ENCODE measurements around the gene PAFAH1B2.

PAFAH1B2 gene

DNA sequence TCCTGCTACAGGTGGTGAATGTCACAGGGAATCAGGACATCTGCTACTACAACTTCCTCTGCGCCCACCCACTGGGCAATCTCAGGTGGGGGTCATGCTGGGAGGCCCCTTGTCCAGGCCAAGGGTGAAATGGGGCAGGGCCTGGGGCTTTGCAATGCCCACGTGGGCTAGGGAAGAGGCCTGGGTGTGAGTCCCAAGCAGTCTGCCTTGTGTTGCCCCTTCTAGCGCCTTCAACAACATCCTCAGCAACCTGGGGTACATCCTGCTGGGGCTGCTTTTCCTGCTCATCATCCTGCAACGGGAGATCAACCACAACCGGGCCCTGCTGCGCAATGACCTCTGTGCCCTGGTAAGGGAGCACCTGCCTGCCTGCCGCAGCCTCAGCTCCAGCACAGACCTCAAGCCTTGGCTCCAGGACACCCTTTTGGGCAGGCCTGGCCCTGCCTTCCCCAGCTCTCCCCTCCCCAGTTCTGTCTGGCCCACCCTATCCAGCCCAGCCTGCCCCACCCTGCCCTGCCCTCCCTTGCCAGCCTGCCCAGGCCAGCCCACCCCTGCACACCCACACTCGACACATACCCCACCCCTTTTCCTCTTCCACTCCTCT is 46.0 kb downstream of the PAFAH1B2 start:
- DNase-seq = no peak
- peaks cover 14% of the 10 kb centered on the region for H3K36me3 ChIP-seq
- TF ChIP-seq, protein P1, sequence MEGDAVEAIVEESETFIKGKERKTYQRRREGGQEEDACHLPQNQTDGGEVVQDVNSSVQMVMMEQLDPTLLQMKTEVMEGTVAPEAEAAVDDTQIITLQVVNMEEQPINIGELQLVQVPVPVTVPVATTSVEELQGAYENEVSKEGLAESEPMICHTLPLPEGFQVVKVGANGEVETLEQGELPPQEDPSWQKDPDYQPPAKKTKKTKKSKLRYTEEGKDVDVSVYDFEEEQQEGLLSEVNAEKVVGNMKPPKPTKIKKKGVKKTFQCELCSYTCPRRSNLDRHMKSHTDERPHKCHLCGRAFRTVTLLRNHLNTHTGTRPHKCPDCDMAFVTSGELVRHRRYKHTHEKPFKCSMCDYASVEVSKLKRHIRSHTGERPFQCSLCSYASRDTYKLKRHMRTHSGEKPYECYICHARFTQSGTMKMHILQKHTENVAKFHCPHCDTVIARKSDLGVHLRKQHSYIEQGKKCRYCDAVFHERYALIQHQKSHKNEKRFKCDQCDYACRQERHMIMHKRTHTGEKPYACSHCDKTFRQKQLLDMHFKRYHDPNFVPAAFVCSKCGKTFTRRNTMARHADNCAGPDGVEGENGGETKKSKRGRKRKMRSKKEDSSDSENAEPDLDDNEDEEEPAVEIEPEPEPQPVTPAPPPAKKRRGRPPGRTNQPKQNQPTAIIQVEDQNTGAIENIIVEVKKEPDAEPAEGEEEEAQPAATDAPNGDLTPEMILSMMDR (IDR thresholded peaks at IDR 0.05; ENCODE audit: low read depth, low read length) = no peak
- H3K27me3 ChIP-seq = no peaks in the 10 kb centered on the region
- no peak overlapping the region for H3K4me3 ChIP-seq (ENCODE audit: low read depth, low read length)
- no peaks in the 10 kb centered on the region for H3K4me1 ChIP-seq
- H3K9me3 ChIP-seq = no peaks in the 10 kb centered on the region

DNA sequence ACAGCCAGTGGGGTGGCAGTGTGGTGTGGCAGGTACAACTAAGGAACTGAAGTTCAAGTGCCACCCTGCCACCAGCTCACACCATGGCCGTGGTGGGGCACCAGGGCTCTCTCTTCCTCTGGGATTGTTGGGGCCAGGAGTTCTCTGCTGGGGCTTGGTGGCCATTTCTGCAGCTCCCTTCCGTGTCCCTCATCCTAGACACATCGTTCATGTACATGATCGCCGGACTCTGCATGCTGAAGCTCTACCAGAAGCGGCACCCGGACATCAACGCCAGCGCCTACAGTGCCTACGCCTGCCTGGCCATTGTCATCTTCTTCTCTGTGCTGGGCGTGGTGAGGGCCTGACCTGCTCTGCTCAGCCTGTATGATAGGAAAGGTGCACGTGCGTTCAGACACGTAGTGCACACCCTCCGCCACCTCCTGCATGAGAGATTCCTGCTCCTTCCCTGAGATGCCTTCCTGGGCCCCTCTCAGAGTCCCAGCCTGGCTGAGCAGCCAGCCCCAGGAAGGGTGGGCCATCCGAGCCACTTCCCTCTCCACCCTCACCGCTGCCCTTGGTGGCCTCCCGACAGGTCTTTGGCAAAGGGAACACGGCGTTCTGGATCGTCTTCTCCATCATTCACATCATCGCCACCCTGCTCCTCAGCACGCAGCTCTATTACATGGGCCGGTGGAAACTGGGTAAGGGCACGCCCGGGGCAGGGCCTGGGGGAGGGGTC is 47.8 kb downstream of the PAFAH1B2 start:
- H3K4me1 ChIP-seq = no peaks in the 10 kb centered on the region
- H3K27me3 ChIP-seq = no peaks in the 10 kb centered on the region
- peaks cover 14% of the 10 kb centered on the region for H3K36me3 ChIP-seq
- DNase-seq = no peak
- no peak overlapping the region for H3K4me3 ChIP-seq (ENCODE audit: low read depth, low read length)
- TF ChIP-seq, protein P1 (IDR thresholded peaks at IDR 0.05; ENCODE audit: low read depth, low read length) = no peak
- H3K9me3 ChIP-seq = no peaks in the 10 kb centered on the region

DNA sequence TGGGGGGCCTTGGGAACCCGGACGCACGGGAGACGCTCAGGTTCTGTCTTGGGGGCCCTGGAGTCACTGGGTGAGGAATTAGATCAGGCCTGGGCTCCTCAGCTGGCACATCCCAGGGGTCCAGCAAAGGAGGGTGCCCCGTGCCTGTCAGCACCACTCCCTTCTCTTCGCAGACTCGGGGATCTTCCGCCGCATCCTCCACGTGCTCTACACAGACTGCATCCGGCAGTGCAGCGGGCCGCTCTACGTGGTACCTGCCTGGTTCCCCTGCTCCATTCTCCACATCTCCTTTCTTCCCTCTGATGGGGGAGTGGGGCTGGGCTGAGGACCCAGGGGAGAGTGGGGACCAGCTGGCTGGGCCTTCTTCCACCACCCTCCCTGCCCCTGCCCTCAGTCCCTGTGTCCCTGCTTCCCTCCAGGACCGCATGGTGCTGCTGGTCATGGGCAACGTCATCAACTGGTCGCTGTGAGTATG is 48.4 kb downstream of the PAFAH1B2 start:
- Histone ChIP-seq H3K9me3 (no peaks in the 10 kb centered on the region), H3K27me3 (no peaks in the 10 kb centered on the region), H3K36me3 (peaks cover 14% of the 10 kb centered on the region), H3K4me3 (ENCODE audit: low read depth, low read length) (no peak overlapping the region), H3K4me1 (no peaks in the 10 kb centered on the region)
- TF ChIP-seq, protein P1 (IDR thresholded peaks at IDR 0.05; ENCODE audit: low read depth, low read length) = no peak
- no peak for DNase-seq

DNA sequence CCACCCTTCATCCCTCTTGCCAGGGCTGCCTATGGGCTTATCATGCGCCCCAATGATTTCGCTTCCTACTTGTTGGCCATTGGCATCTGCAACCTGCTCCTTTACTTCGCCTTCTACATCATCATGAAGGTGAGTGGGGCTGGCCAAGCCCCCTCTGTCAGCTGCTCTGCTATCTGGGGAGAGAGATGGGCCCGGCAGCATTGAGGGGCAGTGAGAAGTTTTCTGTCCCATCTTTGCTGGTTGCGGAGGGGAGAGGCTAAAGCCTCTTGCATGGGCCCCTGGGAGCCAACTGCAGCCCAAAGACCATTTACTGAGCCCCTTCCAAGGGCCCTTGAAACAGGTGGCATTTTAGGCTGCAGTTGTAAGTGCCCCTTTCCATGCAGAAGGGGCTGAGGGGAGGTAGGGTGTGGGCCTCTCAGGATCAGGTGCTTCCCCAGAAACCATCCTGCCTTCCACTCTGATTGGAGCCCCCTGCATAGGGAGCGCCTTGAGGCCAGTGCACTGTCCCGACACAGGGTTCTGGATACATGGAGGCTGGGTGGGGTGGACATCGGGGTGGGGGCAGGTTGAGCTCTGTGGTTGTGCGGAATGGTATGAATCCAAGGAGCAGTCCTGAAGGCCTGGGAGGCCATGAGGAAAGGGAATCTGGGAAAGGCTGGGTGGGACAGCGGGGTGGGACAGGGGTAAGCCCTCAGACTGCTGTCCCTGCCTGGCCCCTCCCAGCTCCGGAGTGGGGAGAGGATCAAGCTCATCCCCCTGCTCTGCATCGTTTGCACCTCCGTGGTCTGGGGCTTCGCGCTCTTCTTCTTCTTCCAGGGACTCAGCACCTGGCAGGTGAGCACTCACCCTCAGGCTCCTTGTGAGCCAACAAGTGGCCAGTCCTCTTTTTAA is 49.3 kb downstream of the PAFAH1B2 start:
- no peak overlapping the region for H3K4me3 ChIP-seq (ENCODE audit: low read depth, low read length)
- no peaks in the 10 kb centered on the region for H3K9me3 ChIP-seq
- TF ChIP-seq, protein P1 (IDR thresholded peaks at IDR 0.05; ENCODE audit: low read depth, low read length) = no peak
- H3K36me3 ChIP-seq = peaks cover 14% of the 10 kb centered on the region
- no peaks in the 10 kb centered on the region for H3K27me3 ChIP-seq
- H3K4me1 ChIP-seq = no peaks in the 10 kb centered on the region
- no peak for DNase-seq

DNA sequence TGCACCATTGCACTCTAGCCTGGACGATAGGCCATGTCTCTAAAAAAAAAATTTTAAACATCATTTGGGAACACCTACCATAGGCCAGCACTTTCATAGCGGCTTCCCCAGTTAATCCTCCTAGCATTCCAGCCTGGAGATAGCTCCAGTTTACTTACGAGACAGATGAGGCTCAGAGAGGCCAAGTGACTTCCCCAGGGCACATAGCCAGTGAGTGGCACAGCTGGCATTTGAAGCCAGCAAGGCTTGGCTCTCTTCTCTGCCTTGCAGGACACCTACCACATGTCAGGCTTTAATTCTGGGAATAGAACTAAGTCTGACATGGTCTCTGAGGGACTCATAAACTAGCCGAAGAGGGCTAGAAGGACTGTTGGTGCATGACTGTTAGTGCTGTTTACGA is 50.2 kb downstream of the PAFAH1B2 start:
- TF ChIP-seq, protein P1 (IDR thresholded peaks at IDR 0.05; ENCODE audit: low read depth, low read length) = no peak
- Histone ChIP-seq H3K9me3 (no peaks in the 10 kb centered on the region), H3K27me3 (no peaks in the 10 kb centered on the region), H3K4me3 (ENCODE audit: low read depth, low read length) (no peak overlapping the region), H3K36me3 (peaks cover 7% of the 10 kb centered on the region), H3K4me1 (no peaks in the 10 kb centered on the region)
- DNase-seq = no peak

Measured in BE2C (cell line).